Naive thymus-derived CD4-positive, alpha-beta T cell (primary cell): ENCODE data around the gene PTPRO. TPM values are rescaled to one million over a fixed set of nuclear protein-coding genes. Genes with fewer than 3 reads are reported as not detected.
A peak's percentile ranks its signal among the peaks of the same experiment; 100 is the strongest.

Source experiments
- ATAC-seq: fragments of 150-1000 bp; cut with Tn5 transposase; 2 replicates; pipeline ENCODE4 v1.10.0; 2021; ENCODE audit warnings: mild to moderate bottlenecking, moderate library complexity
- CTCF ChIA-PET: fragments of 350-600 bp; sonication (Branson Sonifier 250); formaldehyde crosslinking; loops from one replicate; lab custom pipeline; 2021; ENCODE audit warnings: antibody characterized with exemption; lab: Charles Lee
- POLR2A ChIA-PET: fragments of 350-600 bp; sonication (Branson Sonifier 250); formaldehyde crosslinking; loops from one replicate; lab custom pipeline; 2021; ENCODE audit warnings: antibody characterized with exemption, inconsistent platforms; lab: Charles Lee
- DNase-seq, 9 donors: peaks; one replicate each; pipeline versions ENCODE4 v3.0.0 to v3.0.0-alpha.2; 2020 to 2022; ENCODE audit warnings: mixed read lengths in 1 of 9
- H3K27ac ChIP-seq: one replicate; pipeline ENCODE4 v1.7.0; 2013; ENCODE audit warnings: mild to moderate bottlenecking, low read depth, low read length, moderate library complexity
- H3K27me3 ChIP-seq, 2 donors: one replicate each; pipeline ENCODE4 v1.7.0; 2013; ENCODE audit warnings: low read length in 2 of 2, mild to moderate bottlenecking in 2 of 2, moderate library complexity in 2 of 2; ENCODE audit not compliant: control insufficient read depth in 2 of 2, insufficient read depth in 2 of 2
- H3K36me3 ChIP-seq, 3 experiments: 1 replicate in 2 of 3; 2 replicates in 1 of 3; pipeline ENCODE4 v1.7.0; 2013; ENCODE audit warnings: low read length in 3 of 3, mild to moderate bottlenecking in 3 of 3, moderate library complexity in 1 of 3; ENCODE audit not compliant: insufficient read depth in 3 of 3, control insufficient read depth in 2 of 3
- H3K4me1 ChIP-seq, 2 donors: one replicate each; pipeline ENCODE4 v1.7.0; 2013; ENCODE audit warnings: low read length in 2 of 2, mild to moderate bottlenecking in 2 of 2, moderate library complexity in 1 of 2; ENCODE audit not compliant: control insufficient read depth in 2 of 2, insufficient read depth in 2 of 2
- H3K4me3 ChIP-seq: 2 replicates; pipeline ENCODE4 v1.7.0; 2013; ENCODE audit warnings: mild to moderate bottlenecking, low read length
- H3K9me3 ChIP-seq, 3 experiments: 1 replicate in 2 of 3; 2 replicates in 1 of 3; pipeline ENCODE4 v1.7.0; 2013; ENCODE audit warnings: low read length in 3 of 3; ENCODE audit not compliant: control insufficient read depth in 2 of 3
- H3K27ac Mint-ChIP-seq, 9 donors: one replicate each; pipeline ENCODE4 v1.8.0; 2020 to 2022; ENCODE audit warnings: mixed read lengths in 9 of 9, mild to moderate bottlenecking in 8 of 9, moderate library complexity in 5 of 9, inconsistent platforms in 2 of 9
- H3K27me3 Mint-ChIP-seq, 5 donors: one replicate each; pipeline ENCODE4 v1.8.0; 2021 to 2022; ENCODE audit warnings: mixed read lengths in 5 of 5, mild to moderate bottlenecking in 1 of 5
- H3K36me3 Mint-ChIP-seq, 5 donors: one replicate each; pipeline ENCODE4 v1.8.0; 2020 to 2022; ENCODE audit warnings: mixed read lengths in 5 of 5, mild to moderate bottlenecking in 3 of 5, inconsistent platforms in 1 of 5
- H3K4me1 Mint-ChIP-seq, 7 donors: one replicate each; pipeline ENCODE4 v1.8.0; 2020 to 2022; ENCODE audit warnings: mixed read lengths in 7 of 7, mild to moderate bottlenecking in 3 of 7, inconsistent platforms in 1 of 7
- H3K4me3 Mint-ChIP-seq, 10 donors: one replicate each; pipeline ENCODE4 v1.8.0; 2020 to 2022; ENCODE audit warnings: mild to moderate bottlenecking in 10 of 10, mixed read lengths in 10 of 10, moderate library complexity in 6 of 10, inconsistent platforms in 2 of 10
- H3K9me3 Mint-ChIP-seq, 11 donors: one replicate each; pipeline ENCODE4 v1.8.0; 2020 to 2022; ENCODE audit warnings: mixed read lengths in 11 of 11, mild to moderate bottlenecking in 4 of 11, inconsistent platforms in 1 of 11, moderate library complexity in 1 of 11
- intact Hi-C, 2 donors: fragments of 100-400 bp; cut with micrococcal nuclease; formaldehyde crosslinking; loops; one replicate each; pipeline ENCODE4 v1.15.1; 2023
- polyA plus RNA-seq, 2 donors: library from polyadenylated mRNA; unstranded; fragments of 300-500 nt; fragmentation: Illumina TruSeq; gene quantifications; one replicate each; pipeline ENCODE4 v1.2.3, GENCODE V29; 2021
- total RNA-seq, 6 experiments: library from RNA in 5 of 6; stranded (reverse) in 5 of 6; gene quantifications; 1 replicate in 5 of 6; 2 replicates in 1 of 6; pipeline ENCODE4 v1.2.3 and lab custom pipeline; 2021 to 2026

Gene PTPRO
- 10 to 100 TPM in 1 of 5 experiments, 1 to 10 TPM in 4; 1.8 to 14.2 (median 8.5) TPM for total RNA-seq
- polyA plus RNA-seq: 1 to 10 TPM; 5.8 to 6.4 TPM
- 9.0 reads per million, percentile 34 among the genes with 10 or more reads in this experiment for total RNA-seq (lab: John Stamatoyannopoulos, UW)

DNA sequence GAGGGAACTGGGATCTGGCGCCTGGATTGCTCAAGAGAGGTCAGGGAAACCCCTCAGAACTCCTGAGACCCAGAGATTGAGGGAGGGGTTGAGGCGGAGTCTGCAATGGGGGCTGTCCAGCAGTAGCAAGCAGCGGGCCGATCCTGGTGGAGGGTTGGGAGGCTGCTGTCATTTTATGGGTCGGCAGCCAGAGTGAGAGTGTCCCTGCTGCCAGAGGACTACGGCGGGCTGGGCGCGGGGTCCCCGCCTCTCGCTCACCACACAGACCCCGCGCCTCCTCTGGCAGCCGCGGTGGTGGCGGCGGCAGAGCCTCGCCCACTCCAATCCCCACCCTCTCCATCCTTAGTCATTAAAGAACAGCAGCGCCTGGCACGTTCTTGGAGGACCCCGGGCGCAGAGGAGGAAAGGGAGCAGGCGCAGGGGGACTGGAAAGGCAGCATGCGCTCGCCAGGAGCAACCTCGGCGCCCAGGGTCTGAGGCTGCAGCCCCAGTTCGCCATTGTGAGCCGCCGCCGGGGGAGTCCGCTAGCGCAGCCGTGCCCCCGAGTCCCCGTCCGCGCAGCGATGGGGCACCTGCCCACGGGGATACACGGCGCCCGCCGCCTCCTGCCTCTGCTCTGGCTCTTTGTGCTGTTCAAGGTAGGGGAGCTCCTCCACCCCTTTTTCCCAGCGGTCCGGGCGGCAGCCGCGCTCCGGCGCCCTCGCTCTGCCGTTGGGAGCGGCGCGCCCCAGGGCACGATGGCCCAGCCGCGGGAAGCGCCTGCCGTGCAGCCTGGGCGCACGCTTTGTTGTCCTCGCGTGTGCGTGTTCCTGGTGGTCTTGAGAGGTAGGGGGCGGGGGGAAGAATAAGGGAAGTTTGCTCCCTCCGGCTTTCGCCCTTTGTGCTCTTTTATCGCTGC is at the start of gene PTPRO:
TSS of gene PTPRO (plus strand) at position 345 of the 898 bp plus-strand sequence.
- H3K4me1 Mint-ChIP-seq: peaks cover 0 to 17% (median 11%) of the 10 kb centered on the region in 7 donors
- peaks cover 41 to 66% (median 56%) of the 10 kb centered on the region in 5 donors for H3K27me3 Mint-ChIP-seq
- ChIA-PET POLR2A (no interaction called here), CTCF (no interaction called here)
- Histone ChIP-seq H3K4me3 (no peak within 1 kb of the TSS), H3K9me3 (no peaks in the 10 kb centered on the region), H3K4me1 (no peaks in the 10 kb centered on the region), H3K27ac (no peak within 1 kb of the TSS), H3K27me3 (no peaks in the 10 kb centered on the region), H3K36me3 (no peaks in the 10 kb centered on the region)
- H3K9me3 Mint-ChIP-seq: no peaks in the 10 kb centered on the region
- peak within 1 kb of the TSS in 6 of 10 donors; percentile 16 to 65 (median 25) for H3K4me3 Mint-ChIP-seq
- H3K27ac Mint-ChIP-seq: no peak within 1 kb of the TSS
- DNase-seq (no peak), ATAC-seq (no peak)
- intact Hi-C loops: no loop called here
- no peaks in the 10 kb centered on the region for H3K36me3 Mint-ChIP-seq

- H3K4me3 ChIP-seq: no peak overlapping the region
- Mint-ChIP-seq H3K27ac (no peak overlapping the region), H3K4me1 (peaks cover 0 to 2% (median 0%) of the 10 kb centered on the region in 7 donors), H3K27me3 (peaks cover 5 to 22% (median 13%) of the 10 kb centered on the region in 5 donors), H3K9me3 (no peaks in the 10 kb centered on the region), H3K4me3 (no peak overlapping the region), H3K36me3 (no peaks in the 10 kb centered on the region)
- no peaks in the 10 kb centered on the region for H3K9me3 ChIP-seq
- intact Hi-C loops: no loop called here
- CTCF ChIA-PET: interaction anchor here (0.5 to 1.2 kb wide), 2 partner anchors 593 to 644 kb away, joined by 3 to 5 read pairs; no protein-coding TSS in a partner anchor
- no peak for DNase-seq
- no peaks in the 10 kb centered on the region for H3K36me3 ChIP-seq
- POLR2A ChIA-PET: no interaction called here
- no peak for ATAC-seq
- no peaks in the 10 kb centered on the region for H3K27me3 ChIP-seq
- H3K27ac ChIP-seq: no peak overlapping the region
- no peaks in the 10 kb centered on the region for H3K4me1 ChIP-seq
These were observed 48.4 kb upstream of the PTPRO start for GRCh38 chr12:15273896-15274295.

DNA sequence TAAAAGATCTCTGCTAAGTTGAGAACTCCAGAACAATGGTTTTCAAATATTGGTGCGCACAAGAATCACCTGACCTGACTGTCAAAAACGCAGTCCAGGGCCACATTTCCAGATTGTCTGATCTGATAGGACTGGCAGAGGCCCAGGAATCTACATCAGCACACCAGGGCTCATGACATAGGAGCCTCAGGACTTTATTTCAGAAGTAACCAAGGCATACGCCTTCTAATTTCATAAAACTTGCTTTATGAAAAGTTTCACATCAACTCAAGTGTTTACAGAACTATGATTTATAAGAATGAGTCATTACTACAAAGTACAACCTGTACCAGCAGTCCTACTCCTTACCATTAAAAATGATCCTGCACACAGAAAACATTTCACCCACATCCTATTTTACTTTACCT is 47.7 kb upstream of the PTPRO start:
- H3K9me3 ChIP-seq: no peaks in the 10 kb centered on the region
- H3K4me3 Mint-ChIP-seq: no peak overlapping the region
- H3K4me1 ChIP-seq: no peaks in the 10 kb centered on the region
- intact Hi-C loops: no loop called here
- DNase-seq: no peak
- peaks cover 4 to 23% (median 20%) of the 10 kb centered on the region in 5 donors for H3K27me3 Mint-ChIP-seq
- H3K27ac Mint-ChIP-seq: no peak overlapping the region
- no peak for ATAC-seq
- ChIA-PET POLR2A (no interaction called here), CTCF (interaction anchor here (1.1 to 3.1 kb wide), 4 partner anchors 249 to 592 kb away, joined by 4 to 25 read pairs (median 5); no protein-coding TSS in a partner anchor)
- no peaks in the 10 kb centered on the region for H3K36me3 ChIP-seq
- H3K36me3 Mint-ChIP-seq: no peaks in the 10 kb centered on the region
- H3K4me3 ChIP-seq: no peak overlapping the region
- H3K27me3 ChIP-seq: no peaks in the 10 kb centered on the region
- no peaks in the 10 kb centered on the region for H3K9me3 Mint-ChIP-seq
- H3K4me1 Mint-ChIP-seq: peaks cover 0 to 9% (median 0%) of the 10 kb centered on the region in 7 donors
- no peak overlapping the region for H3K27ac ChIP-seq

DNA sequence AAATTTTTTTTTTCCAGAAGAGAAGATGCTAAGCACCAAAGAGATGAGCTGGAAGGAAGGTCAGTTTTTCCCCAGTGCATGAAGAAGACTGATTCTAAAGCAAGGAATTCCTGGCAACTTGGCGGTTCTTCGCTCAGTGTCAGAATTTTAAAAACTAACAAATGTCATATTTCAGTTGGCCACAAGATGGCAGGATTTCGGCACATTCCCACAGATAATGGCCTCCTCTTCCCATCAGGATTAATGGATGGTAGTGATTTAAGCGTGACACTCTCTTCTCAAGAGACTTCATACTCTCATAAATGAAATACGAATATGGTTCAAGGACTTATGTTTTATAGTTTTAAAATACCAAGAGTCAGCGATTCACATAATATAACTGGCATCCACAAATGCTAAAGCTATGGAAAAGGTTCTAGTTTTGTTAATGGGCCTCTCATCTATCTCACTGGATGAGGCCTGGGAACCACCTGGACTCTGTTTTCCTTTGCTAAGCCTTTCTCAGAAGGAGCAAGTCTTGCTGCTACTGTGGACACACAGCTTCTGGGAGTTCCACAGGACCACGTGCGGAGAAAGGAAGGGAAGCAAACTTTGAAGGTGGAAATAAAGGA is 46.1 kb upstream of the PTPRO start:
- ChIA-PET POLR2A (interaction anchor here (0.7 to 1.7 kb wide), 2 partner anchors 9 to 612 kb away, joined by 3 to 4 read pairs; no protein-coding TSS in a partner anchor), CTCF (interaction anchor here (0.6 to 3.1 kb wide), 8 partner anchors 21 to 584 kb away, joined by 3 to 25 read pairs (median 4); no protein-coding TSS in a partner anchor)
- no peak overlapping the region for H3K27ac Mint-ChIP-seq
- DNase-seq (peak in 2 of 9 donors; percentile 5 to 13), ATAC-seq (no peak)
- H3K27me3 ChIP-seq: no peaks in the 10 kb centered on the region
- no peak overlapping the region for H3K4me3 Mint-ChIP-seq
- intact Hi-C loops: loop anchor here (1.0 to 2.0 kb wide), 6 partner anchors 246 to 581 kb away; no protein-coding TSS in a partner anchor
- H3K27me3 Mint-ChIP-seq: peaks cover 0 to 18% (median 15%) of the 10 kb centered on the region in 5 donors
- H3K36me3 ChIP-seq: no peaks in the 10 kb centered on the region
- no peaks in the 10 kb centered on the region for H3K36me3 Mint-ChIP-seq
- no peak overlapping the region for H3K27ac ChIP-seq
- H3K4me3 ChIP-seq: no peak overlapping the region
- H3K4me1 Mint-ChIP-seq: peaks cover 0 to 10% (median 0%) of the 10 kb centered on the region in 7 donors
- H3K9me3 ChIP-seq: no peaks in the 10 kb centered on the region
- H3K9me3 Mint-ChIP-seq: no peaks in the 10 kb centered on the region
- no peaks in the 10 kb centered on the region for H3K4me1 ChIP-seq

DNA sequence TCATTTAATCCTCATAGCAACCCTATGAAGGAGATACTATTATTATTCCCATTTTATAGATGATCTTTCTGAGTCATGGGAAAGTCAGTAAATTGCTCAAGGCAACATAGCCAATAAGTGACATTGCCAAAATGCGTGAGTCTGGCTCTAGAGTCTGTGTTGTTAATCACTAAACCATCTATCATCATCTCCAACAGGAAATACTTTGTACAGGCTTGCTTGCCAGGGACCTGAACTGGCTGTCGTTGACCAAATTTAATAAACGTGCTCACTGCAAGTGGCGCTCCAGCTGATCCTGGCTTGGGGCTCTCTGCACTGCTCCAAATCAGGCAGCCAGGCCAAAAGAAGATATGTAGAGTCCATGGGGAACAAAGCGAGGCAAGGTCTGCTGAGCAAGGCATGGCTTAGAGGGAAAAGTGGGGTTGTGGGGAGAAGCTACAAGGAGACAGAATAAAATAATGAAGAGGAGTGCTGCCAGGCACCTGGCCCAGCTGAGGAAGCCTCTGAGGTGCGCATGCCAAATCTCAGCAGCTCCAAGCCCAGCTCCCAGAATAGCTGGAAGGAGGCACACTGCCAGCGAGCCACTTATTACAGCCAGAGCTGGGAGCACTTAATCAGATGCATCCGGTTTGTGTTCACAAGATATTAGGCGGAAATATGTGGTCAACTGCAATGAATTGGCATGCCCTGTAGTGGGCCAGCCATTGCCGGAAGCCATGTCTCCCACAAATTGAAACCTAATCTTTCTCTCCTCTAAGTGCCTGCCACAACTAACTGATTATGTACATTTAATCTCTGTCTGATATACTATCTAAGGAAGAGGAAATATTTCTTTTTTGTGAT is 43.3 kb upstream of the PTPRO start:
- Mint-ChIP-seq H3K36me3 (no peaks in the 10 kb centered on the region), H3K4me1 (peaks cover 0 to 10% (median 0%) of the 10 kb centered on the region in 7 donors), H3K9me3 (no peaks in the 10 kb centered on the region), H3K27me3 (peaks cover 0 to 28% (median 10%) of the 10 kb centered on the region in 5 donors), H3K4me3 (peak overlapping the region in 1 of 10 donors; percentile 17), H3K27ac (no peak overlapping the region)
- ATAC-seq: peak; percentile 71
- ChIA-PET CTCF (interaction anchor here (0.9 to 1.7 kb wide), 3 partner anchors 8 to 12 kb away, joined by 4 to 5 read pairs (median 4); no protein-coding TSS in a partner anchor), POLR2A (no interaction called here)
- intact Hi-C loops: no loop called here
- DNase-seq: no peak
- Histone ChIP-seq H3K27me3 (no peaks in the 10 kb centered on the region), H3K27ac (no peak overlapping the region), H3K36me3 (no peaks in the 10 kb centered on the region), H3K4me1 (no peaks in the 10 kb centered on the region), H3K9me3 (no peaks in the 10 kb centered on the region), H3K4me3 (no peak overlapping the region)

- ATAC-seq: no peak
- Histone ChIP-seq H3K4me1 (no peaks in the 10 kb centered on the region), H3K9me3 (no peaks in the 10 kb centered on the region), H3K27me3 (no peaks in the 10 kb centered on the region), H3K4me3 (no peak overlapping the region), H3K36me3 (no peaks in the 10 kb centered on the region), H3K27ac (no peak overlapping the region)
- H3K4me1 Mint-ChIP-seq: peaks cover 0 to 10% (median 0%) of the 10 kb centered on the region in 7 donors
- H3K27ac Mint-ChIP-seq: no peak overlapping the region
- no peaks in the 10 kb centered on the region for H3K36me3 Mint-ChIP-seq
- no peak for DNase-seq
- ChIA-PET CTCF (interaction anchor here (1.1 to 1.3 kb wide), 2 partner anchors 9 to 304 kb away, joined by 3 to 5 read pairs; no protein-coding TSS in a partner anchor), POLR2A (no interaction called here)
- peaks cover 6 to 33% (median 16%) of the 10 kb centered on the region in 5 donors for H3K27me3 Mint-ChIP-seq
- H3K4me3 Mint-ChIP-seq: no peak overlapping the region
- intact Hi-C loops: no loop called here
- H3K9me3 Mint-ChIP-seq: no peaks in the 10 kb centered on the region
These were observed 41.4 kb upstream of the PTPRO start for GRCh38 chr12:15280930-15281329.
